LNCaP clone FGC (cell line): Measurements from ENCODE around the gene CAMKV.

Experiments used
- DNase-seq: peaks from one replicate; pipeline ENCODE4 v3.0.0-alpha.2; 2011; ENCODE audit warnings: low read depth
- H3K4me3 ChIP-seq: 2 replicates; pipeline ENCODE4 v1.5.1; 2011; ENCODE audit warnings: mild to moderate bottlenecking, low read depth, low read length, control low read depth
- TF ChIP-seq, protein P1 (sequence below): IDR thresholded peaks from 2 replicates; pipeline ENCODE4 v1.5.1; 2012; ENCODE audit warnings: mild to moderate bottlenecking; ENCODE audit not compliant: control insufficient read depth, insufficient read depth; ENCODE audit errors: extremely low read depth

CAMKV gene

DNA sequence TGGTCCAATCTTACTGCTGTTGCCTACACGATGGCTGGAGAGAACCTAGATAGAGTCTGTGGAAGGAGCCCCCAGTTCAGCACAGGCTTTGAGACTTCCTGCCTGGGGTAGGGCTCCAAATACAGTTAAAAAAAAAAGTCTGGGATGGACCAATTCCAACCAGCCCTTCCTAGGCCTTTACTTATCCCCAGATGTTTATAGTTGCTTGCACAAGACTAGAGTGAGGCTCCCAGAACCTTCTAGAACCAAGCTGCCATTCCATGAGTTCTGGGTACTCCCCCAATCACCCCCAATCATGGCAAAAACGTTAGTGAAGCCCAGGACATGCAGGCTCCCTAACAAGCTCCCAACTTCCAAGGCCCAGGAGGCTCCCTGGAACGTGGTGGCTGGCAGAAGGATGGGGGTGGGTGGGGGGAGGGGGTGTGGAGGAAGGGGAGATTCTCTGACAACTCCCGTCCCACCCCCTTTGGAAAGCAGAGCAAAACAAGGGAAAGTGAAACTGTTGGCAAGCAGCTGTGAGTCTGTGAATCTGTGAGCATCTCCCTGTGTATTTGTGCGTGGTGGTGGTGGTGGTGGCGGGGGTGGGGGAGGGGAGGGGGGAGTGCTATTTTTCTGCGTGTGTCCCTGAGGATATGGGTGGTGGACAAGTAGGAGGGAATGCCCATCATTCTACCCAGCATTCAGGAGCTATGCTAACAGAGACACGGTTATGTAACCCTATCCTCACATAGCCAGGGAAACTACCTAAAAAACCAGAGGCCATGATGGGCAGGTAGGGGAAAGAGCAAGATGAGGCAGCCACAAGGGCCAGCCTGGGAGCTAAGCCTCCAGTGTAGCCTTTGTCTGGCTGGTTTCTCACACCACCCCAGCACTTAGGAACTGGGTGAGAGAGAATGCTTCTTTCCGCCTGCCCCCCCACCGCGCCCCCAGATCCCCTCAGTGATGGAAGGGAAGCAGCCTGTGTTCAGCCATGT is 31.9 kb upstream of the CAMKV start:
- no peak overlapping the region for H3K4me3 ChIP-seq
- no peak for DNase-seq
- TF ChIP-seq, protein P1, sequence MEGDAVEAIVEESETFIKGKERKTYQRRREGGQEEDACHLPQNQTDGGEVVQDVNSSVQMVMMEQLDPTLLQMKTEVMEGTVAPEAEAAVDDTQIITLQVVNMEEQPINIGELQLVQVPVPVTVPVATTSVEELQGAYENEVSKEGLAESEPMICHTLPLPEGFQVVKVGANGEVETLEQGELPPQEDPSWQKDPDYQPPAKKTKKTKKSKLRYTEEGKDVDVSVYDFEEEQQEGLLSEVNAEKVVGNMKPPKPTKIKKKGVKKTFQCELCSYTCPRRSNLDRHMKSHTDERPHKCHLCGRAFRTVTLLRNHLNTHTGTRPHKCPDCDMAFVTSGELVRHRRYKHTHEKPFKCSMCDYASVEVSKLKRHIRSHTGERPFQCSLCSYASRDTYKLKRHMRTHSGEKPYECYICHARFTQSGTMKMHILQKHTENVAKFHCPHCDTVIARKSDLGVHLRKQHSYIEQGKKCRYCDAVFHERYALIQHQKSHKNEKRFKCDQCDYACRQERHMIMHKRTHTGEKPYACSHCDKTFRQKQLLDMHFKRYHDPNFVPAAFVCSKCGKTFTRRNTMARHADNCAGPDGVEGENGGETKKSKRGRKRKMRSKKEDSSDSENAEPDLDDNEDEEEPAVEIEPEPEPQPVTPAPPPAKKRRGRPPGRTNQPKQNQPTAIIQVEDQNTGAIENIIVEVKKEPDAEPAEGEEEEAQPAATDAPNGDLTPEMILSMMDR = no peak

DNA sequence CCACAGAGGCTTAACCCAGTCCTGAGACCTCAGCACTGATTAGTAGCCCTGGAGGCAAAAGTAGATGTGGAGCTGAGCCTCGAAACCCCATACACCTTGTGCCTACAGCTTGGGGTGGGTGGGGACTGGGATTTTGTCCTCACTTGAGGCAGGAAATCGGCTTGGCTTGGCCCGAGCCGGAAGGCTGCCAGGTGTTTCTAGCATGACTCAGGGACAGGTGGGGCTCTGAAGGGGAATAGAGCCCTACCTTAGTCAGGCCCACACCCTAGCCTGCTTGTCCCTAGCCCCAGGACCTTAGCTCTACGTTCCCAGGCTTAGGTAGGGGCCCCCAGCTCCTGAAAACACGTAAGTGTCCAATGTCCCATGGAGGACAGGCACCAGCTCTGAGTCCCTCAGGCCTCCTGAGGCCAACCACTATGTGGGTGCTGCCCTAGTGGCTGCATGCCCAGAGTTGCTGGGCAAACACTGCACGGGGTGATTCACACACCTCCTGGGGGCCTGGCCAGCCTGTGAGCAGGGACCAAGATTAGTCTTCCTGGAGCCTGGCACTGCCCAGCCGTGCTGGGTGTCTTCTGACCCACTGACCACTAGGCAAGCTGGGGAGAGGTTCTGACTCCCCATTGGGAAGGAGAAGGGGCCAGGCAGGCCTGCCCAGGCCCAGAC is 30.9 kb upstream of the CAMKV start:
- TF ChIP-seq, protein P1 = no peak
- no peak overlapping the region for H3K4me3 ChIP-seq
- peak; percentile 14 for DNase-seq

DNA sequence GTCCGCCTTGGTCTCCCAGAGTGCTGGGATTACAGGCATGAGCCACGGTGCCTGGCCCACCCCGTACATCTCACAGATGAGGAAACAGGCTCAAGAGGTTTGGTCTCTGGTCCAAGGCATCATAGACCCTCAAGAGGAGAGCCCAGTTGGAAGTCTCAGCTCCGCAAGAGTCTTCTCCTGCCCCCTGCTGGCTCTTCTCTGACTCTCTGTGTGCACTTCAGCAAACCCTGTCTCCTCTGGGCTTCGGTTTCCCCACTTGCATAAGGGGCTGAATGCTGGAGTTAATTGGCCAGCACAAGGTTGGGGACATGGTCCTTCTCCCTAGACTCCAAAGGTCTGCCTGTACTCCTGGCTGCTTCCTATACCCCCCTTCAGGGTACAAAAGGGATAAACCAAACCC is 30.1 kb upstream of the CAMKV start:
- TF ChIP-seq, protein P1 = no peak
- no peak for DNase-seq
- no peak overlapping the region for H3K4me3 ChIP-seq

DNA sequence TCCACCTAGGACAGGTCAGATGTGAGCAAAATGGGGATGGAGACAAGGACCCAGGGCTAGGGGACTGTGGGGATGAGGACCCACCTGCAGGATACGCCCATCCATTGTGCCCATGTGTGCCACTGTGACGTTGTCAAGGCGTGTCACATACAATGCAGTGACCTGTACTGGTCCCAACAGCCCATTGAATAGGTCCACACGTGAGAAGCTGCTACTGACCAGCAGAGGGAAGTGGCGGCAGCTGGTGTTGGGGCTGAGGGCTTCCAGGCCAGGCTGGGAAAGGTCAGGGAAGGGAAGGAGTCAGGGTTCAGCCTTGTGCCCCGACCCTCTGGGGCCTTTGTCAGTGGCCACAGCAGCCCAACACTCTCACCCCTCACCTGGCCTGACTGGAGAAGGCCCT is 29.3 kb upstream of the CAMKV start:
- no peak for DNase-seq
- TF ChIP-seq, protein P1 = no peak
- H3K4me3 ChIP-seq = no peak overlapping the region

DNA sequence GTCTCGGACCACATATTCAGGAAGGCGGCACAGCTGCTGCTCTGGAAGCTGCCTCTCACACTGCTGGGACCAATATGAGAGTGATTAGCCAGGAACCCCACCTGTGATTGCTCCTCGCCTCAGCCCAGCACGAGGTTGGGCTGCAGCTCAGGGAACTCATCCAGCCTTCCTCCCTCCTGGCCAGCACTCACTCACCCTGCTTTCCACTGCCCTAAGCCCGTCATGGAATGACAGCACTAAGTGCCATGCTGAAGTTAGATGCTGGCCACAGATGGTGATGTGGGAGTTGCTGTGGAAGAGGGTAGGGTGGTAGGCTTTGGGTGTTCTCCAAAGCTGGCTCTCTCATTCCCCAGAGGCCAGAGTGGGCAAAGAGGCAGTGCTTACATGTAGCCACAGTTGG is 26.6 kb upstream of the CAMKV start:
- DNase-seq = no peak
- TF ChIP-seq, protein P1 = no peak
- H3K4me3 ChIP-seq = no peak overlapping the region

DNA sequence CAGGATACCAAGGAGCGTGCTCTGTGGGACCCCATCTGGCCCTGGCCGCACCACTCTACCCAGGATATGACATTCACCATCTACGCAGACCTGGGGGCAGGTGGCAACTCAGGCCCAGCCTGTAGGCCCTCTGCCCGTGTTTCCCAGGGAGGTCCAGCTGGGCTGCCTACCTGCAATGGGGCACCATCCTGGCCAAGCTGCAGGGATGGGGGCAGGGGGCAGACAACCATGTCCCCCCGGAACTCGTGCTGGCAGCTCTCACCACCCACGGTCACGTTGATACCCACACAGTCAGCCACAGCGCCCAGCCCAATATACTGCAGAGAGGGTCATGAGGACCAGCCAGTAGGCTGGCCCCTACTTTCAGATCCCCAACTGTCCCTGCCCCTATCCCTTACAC is 26.1 kb upstream of the CAMKV start:
- DNase-seq = no peak
- no peak overlapping the region for H3K4me3 ChIP-seq
- TF ChIP-seq, protein P1 = no peak
